Stomach (tissue), 9 donors: ENCODE measurements around the gene SMURF1. TPM values are rescaled to one million over a fixed set of nuclear protein-coding genes. Genes with fewer than 3 reads are reported as not detected.

Source experiments
- DNase-seq, 2 donors: peaks; one replicate each; pipeline versions ENCODE4 v3.0.0 to v3.0.0-alpha.2; 2013 to 2019
- H3K27ac ChIP-seq, 5 donors: fragments of 200-600 bp in 4 of 5; sonication (generic) in 4 of 5; one replicate each; pipeline ENCODE4 v1.5.1; 2013 to 2019; ENCODE audit warnings: mild to moderate bottlenecking in 1 of 5, moderate library complexity in 1 of 5
- H3K27me3 ChIP-seq, 3 donors: fragments of 200-600 bp; sonication (generic); one replicate each; pipeline ENCODE4 v1.5.1; 2017 to 2019; ENCODE audit warnings: mixed run types in 1 of 3
- H3K36me3 ChIP-seq, 4 donors: fragments of 200-600 bp; sonication (generic); 1 replicate in 3 of 4; 2 replicates in 1 of 4; pipeline ENCODE4 v1.5.1; 2016 to 2019
- H3K4me1 ChIP-seq, 4 donors: fragments of 200-600 bp; sonication (generic); one replicate each; pipeline ENCODE4 v1.5.1; 2016 to 2019
- H3K4me3 ChIP-seq, 4 donors: fragments of 200-600 bp; sonication (generic) in 3 of 4; one replicate each; pipeline ENCODE4 v1.5.1; 2016 to 2019; ENCODE audit warnings: mild to moderate bottlenecking in 1 of 4
- H3K9me3 ChIP-seq, 4 donors: fragments of 200-600 bp; sonication (generic); one replicate each; pipeline ENCODE4 v1.5.1; 2016 to 2019
- EP300 ChIP-seq: sonication (generic); formaldehyde crosslinking; IDR thresholded peaks from one replicate; pipeline ENCODE4 v1.6.1; 2017; ENCODE audit warnings: antibody characterized with exemption
- POLR2A ChIP-seq, 4 donors: fragments of 450-650 bp; IDR thresholded peaks; one replicate each; pipeline ENCODE4 v1.6.1; 2016; ENCODE audit warnings: antibody characterized with exemption in 4 of 4, control low read depth in 2 of 4, mild to moderate bottlenecking in 1 of 4, moderate library complexity in 1 of 4
- POLR2AphosphoS5 ChIP-seq, 3 donors: sonication (generic); formaldehyde crosslinking; IDR thresholded peaks; one replicate each; pipeline ENCODE4 v1.6.1; 2016; ENCODE audit warnings: antibody characterized with exemption in 3 of 3
- WGBS, 5 donors: extraction: QIAGEN DNeasy Blood & Tissue Kit in 3 of 5; methylation state at CpG; one replicate each; pipeline versions ENCODE4 v1.1.5 to v1.1.7; 2013 to 2018; 5-methylcytosine and 5-hydroxymethylcytosine counted together
- intact Hi-C: fragments of 100-400 bp; cut with DNase I; formaldehyde crosslinking; loops from one replicate; pipeline ENCODE4 v1.15.1; 2023; ENCODE audit warnings: low total_unique reads
- polyA plus RNA-seq, 3 donors: library from polyadenylated mRNA; stranded (reverse); fragments of 200-250 nt; gene quantifications; one replicate each; pipeline ENCODE4 v1.2.3, GENCODE V29; 2013
- total RNA-seq, 5 donors: library from RNA; depleted of rRNA; stranded (reverse); fragments of >200 nt; gene quantifications; one replicate each; pipeline versions ENCODE4 v1.1.0 to v1.2.3, GENCODE V29; 2014 to 2016
- TF ChIP-seq, protein P1 (sequence below), 7 experiments: fragments of 450-650 bp in 4 of 7; fragments of 200-600 bp in 3 of 7; sonication (generic) in 3 of 7; IDR thresholded peaks; one replicate each; pipeline ENCODE4 v1.5.1; 2016 to 2019; ENCODE audit warnings: antibody characterized with exemption in 7 of 7, control low read depth in 2 of 7, mild to moderate bottlenecking in 1 of 7
- donor health status: healthy with polysubstance abuse.
- donor health status: Bipolar disorder and iron deficiency.
- donor health status: healthy.

SMURF1 gene
- total and polyA plus RNA-seq, 8 donors: 8.0 to 46.8 (median 31.8) TPM

DNA sequence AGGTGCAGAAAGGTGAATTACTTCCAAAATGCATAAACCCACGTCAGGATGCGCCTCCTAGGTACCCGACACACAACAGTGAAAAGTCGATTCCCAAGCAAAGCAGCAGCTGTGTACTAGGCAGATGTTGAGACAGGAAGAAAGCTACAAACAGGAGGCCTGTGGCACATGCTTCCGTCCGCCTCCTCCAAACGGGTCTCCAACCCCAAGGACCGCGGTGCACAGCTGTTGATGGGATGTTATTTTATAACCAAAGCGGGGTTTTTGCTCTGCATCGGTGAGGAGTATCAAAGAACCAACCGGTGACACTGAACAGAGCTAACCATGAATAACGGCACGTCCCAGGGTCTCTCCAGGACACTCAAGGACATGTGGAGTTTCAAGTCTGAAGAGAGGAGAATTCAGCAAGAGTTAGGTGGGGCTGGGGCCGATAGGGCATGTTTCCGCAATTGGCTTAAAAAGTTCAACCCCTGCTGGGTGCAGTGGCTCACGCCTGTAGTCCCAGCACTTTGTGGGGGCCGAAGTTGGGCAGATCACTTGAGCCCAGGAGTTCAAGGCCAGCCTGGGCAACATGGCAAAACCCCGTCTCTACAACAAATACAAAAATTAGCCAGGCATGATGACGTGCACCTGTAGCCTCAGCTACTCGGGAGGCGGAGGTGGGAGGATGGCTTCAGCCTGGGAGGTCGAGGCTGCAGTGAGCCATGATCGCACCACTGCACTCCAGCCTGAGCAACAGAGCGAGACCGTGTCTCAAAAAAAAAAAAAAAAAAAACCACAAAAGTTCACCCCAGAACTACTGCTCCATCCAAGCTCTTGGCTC, 108.0 kb downstream of the SMURF1 start:
- no peak for DNase-seq
- peaks cover 82 to 100% (median 99%) of the 10 kb centered on the region in 4 donors for H3K36me3 ChIP-seq
- WGBS, 5 donors: 86 to 94% (median 91%) methylated on average over 26 of the region's 26 CpGs
- H3K4me3 ChIP-seq: no peak overlapping the region
- no peak for TF ChIP-seq POLR2A (IDR thresholded peaks at IDR 0.05)
- TF ChIP-seq POLR2AphosphoS5 (IDR thresholded peaks at IDR 0.05): no peak
- TF ChIP-seq, protein P1, sequence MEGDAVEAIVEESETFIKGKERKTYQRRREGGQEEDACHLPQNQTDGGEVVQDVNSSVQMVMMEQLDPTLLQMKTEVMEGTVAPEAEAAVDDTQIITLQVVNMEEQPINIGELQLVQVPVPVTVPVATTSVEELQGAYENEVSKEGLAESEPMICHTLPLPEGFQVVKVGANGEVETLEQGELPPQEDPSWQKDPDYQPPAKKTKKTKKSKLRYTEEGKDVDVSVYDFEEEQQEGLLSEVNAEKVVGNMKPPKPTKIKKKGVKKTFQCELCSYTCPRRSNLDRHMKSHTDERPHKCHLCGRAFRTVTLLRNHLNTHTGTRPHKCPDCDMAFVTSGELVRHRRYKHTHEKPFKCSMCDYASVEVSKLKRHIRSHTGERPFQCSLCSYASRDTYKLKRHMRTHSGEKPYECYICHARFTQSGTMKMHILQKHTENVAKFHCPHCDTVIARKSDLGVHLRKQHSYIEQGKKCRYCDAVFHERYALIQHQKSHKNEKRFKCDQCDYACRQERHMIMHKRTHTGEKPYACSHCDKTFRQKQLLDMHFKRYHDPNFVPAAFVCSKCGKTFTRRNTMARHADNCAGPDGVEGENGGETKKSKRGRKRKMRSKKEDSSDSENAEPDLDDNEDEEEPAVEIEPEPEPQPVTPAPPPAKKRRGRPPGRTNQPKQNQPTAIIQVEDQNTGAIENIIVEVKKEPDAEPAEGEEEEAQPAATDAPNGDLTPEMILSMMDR (IDR thresholded peaks at IDR 0.05): no peak
- no peak for TF ChIP-seq EP300
- intact Hi-C loops: loop anchor here (5.0 to 10.0 kb wide), 3 partner anchors 109 to 276 kb away; partner anchors contain the start of gene SMURF1
- no peak overlapping the region for H3K27ac ChIP-seq
- H3K9me3 ChIP-seq: no peaks in the 10 kb centered on the region
- peaks cover 5 to 9% (median 9%) of the 10 kb centered on the region in 4 donors for H3K4me1 ChIP-seq
- no peaks in the 10 kb centered on the region for H3K27me3 ChIP-seq

DNA sequence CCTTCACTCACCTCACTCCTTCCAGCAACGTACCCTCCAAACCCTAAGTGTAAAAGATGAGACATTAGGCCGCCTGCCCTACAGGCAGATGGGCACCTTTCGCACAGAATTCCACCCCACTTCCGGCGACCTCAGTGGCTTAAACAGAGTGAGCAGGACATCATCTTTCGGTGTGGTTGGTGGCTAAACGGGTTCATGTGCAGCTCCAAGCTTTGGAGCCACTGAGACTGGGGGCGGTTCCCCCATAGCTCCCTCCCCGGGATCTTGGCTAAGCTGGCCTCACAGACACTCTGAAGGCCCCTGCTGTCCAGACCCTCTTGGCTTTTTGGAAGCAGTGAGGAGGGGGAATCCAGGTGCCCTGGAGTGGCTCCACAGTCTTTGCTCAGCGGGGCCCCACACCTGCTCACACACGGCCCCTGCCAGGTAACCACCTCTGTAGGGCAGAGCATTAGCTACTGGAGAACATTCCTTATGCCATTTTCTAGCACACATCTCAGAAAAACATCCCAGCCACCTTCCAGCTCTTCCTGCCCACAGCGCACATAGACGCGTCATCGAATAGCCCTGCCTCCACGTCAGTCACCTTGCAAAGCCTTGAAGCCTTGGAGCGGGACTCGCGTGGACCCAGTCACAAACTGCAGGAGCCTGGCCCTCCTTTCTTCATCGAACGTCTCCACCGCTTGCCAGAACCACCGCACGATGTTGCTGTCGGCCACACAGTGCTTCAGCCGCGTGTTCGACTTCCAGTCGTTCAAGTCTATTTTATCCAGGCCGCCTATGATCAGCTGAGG, 108.8 kb downstream of the SMURF1 start:
- intact Hi-C loops: loop anchor here (5.0 to 10.0 kb wide), 3 partner anchors 110 to 277 kb away; partner anchors contain the start of gene SMURF1
- WGBS, 5 donors: 91 to 94% (median 93%) methylated on average over 30 of the region's 30 CpGs
- no peak overlapping the region for H3K27ac ChIP-seq
- H3K27me3 ChIP-seq: no peaks in the 10 kb centered on the region
- no peak for TF ChIP-seq POLR2A (IDR thresholded peaks at IDR 0.05)
- TF ChIP-seq EP300: no peak
- TF ChIP-seq, protein P1 (IDR thresholded peaks at IDR 0.05): no peak
- no peak for TF ChIP-seq POLR2AphosphoS5 (IDR thresholded peaks at IDR 0.05)
- peaks cover 0 to 4% (median 0%) of the 10 kb centered on the region in 4 donors for H3K9me3 ChIP-seq
- H3K4me3 ChIP-seq: no peak overlapping the region
- no peak for DNase-seq
- peaks cover 82 to 100% (median 100%) of the 10 kb centered on the region in 4 donors for H3K36me3 ChIP-seq
- H3K4me1 ChIP-seq: peaks cover 0 to 5% (median 1%) of the 10 kb centered on the region in 4 donors

DNA sequence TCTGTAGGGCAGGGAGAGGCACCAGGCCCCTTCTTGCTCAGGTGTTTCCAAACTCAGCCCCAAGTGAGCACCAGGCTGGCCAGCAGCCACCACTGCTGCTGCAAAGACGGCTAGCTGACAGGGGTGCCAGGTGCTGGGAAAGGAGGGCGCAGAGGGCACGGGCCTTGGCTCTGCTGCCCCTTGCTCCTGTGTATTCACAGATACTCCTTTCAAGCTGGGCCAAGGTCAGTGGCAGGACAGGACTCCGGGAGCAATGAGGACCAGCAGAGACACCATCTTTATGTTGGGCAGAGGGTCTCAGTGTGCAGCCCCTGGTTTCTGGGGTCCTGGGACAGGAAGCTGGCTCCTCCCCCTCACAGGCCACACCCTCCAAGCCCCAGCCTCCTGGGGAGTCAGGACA, 110.1 kb downstream of the SMURF1 start:
- Histone ChIP-seq H3K27me3 (no peaks in the 10 kb centered on the region), H3K4me3 (no peak overlapping the region), H3K9me3 (peaks cover 0 to 6% (median 0%) of the 10 kb centered on the region in 4 donors), H3K27ac (peak overlapping the region in 1 of 5 donors; percentile 14), H3K36me3 (peaks cover 94 to 100% (median 100%) of the 10 kb centered on the region in 4 donors), H3K4me1 (peaks cover 0 to 7% (median 0%) of the 10 kb centered on the region in 4 donors)
- no peak for TF ChIP-seq POLR2A (IDR thresholded peaks at IDR 0.05)
- TF ChIP-seq EP300: no peak
- no peak for TF ChIP-seq POLR2AphosphoS5 (IDR thresholded peaks at IDR 0.05)
- TF ChIP-seq, protein P1 (IDR thresholded peaks at IDR 0.05): no peak
- intact Hi-C loops: loop anchor here (10.0 kb wide), 2 partner anchors 111 to 201 kb away; partner anchors contain the start of gene SMURF1
- DNase-seq: no peak
- 50 to 72% (median 70%) methylated on average over 3 to 4 of the region's 4 CpGs for WGBS, 5 donors

DNA sequence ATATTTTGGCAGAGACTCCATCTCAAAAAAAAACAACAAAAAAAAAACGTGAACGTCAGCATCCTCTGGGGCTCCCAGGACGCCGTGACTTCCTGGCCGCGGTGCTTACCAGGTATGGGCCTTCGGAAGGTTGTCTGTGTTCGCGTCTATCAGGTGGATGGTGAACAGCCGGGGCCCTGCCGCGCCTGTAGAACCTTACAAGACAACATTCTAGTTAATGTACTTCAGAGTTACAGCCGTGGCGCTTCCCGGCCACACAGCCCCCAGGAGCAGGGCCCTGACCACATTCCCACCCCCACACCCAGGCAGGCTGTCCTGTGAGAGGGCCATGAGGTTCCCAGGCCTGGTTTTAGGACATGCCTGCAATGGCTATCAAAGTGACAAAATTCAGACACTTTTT, 111.0 kb downstream of the SMURF1 start:
- H3K4me3 ChIP-seq: no peak overlapping the region
- intact Hi-C loops: loop anchor here (10.0 kb wide), 2 partner anchors 112 to 202 kb away; partner anchors contain the start of gene SMURF1
- peaks cover 0 to 6% (median 0%) of the 10 kb centered on the region in 4 donors for H3K9me3 ChIP-seq
- H3K36me3 ChIP-seq: peaks cover 94 to 100% (median 100%) of the 10 kb centered on the region in 4 donors
- DNase-seq: no peak
- H3K27ac ChIP-seq: peak overlapping the region in 1 of 5 donors; percentile 14
- H3K4me1 ChIP-seq: peaks cover 0 to 7% (median 0%) of the 10 kb centered on the region in 4 donors
- TF ChIP-seq POLR2A (IDR thresholded peaks at IDR 0.05) (no peak), EP300 (no peak), POLR2AphosphoS5 (IDR thresholded peaks at IDR 0.05) (no peak)
- TF ChIP-seq, protein P1 (IDR thresholded peaks at IDR 0.05): no peak
- H3K27me3 ChIP-seq: no peaks in the 10 kb centered on the region
- 87 to 90% (median 88%) methylated on average over 12 to 15 of the region's 15 CpGs for WGBS, 5 donors
